SKM-1 (cell line): ENCODE data around the gene ST8SIA2.

Experiments
- DNase-seq: peaks from one replicate; lab custom pipeline; 2025; ENCODE audit not compliant: unreplicated experiment; lab: John Stamatoyannopoulos, UW

ST8SIA2 gene

GRCh38 chr15:92393071-92393979 lies at the start of gene ST8SIA2:
TSS of gene ST8SIA2 (plus strand) at chr15:92393881. CDS start at chr15:92394065, 184 bp downstream.
- no peak for DNase-seq

- no peak for DNase-seq
These were observed 49.6 kb upstream of the ST8SIA2 start for GRCh38 chr15:92343924-92344643.

- no peak for DNase-seq
These were observed 47.6 kb upstream of the ST8SIA2 start for GRCh38 chr15:92346063-92346462.

GRCh38 chr15:92355307-92355706 lies 38.4 kb upstream of the ST8SIA2 start:
- no peak for DNase-seq

- no peak for DNase-seq
These were observed 32.2 kb upstream of the ST8SIA2 start for GRCh38 chr15:92361321-92362000.

GRCh38 chr15:92362001-92362350 lies 31.7 kb upstream of the ST8SIA2 start:
- DNase-seq: no peak

GRCh38 chr15:92365084-92365483 lies 28.6 kb upstream of the ST8SIA2 start:
- DNase-seq: no peak

GRCh38 chr15:92365906-92366305 lies 27.8 kb upstream of the ST8SIA2 start:
- no peak for DNase-seq

GRCh38 chr15:92366381-92366780 lies 27.3 kb upstream of the ST8SIA2 start:
- no peak for DNase-seq

GRCh38 chr15:92375057-92375456 lies 18.6 kb upstream of the ST8SIA2 start:
- DNase-seq: no peak

GRCh38 chr15:92376109-92376508 lies 17.6 kb upstream of the ST8SIA2 start:
- no peak for DNase-seq

GRCh38 chr15:92377083-92377789 lies 16.4 kb upstream of the ST8SIA2 start:
- DNase-seq: no peak

GRCh38 chr15:92383519-92384324 lies 10.0 kb upstream of the ST8SIA2 start:
- DNase-seq: no peak

- DNase-seq: no peak
These were observed 9.3 kb upstream of the ST8SIA2 start for GRCh38 chr15:92384381-92384780.

- DNase-seq: no peak
These were observed 8.6 kb upstream of the ST8SIA2 start for GRCh38 chr15:92385096-92385495.

GRCh38 chr15:92391640-92392039 lies 2.0 kb upstream of the ST8SIA2 start:
- no peak for DNase-seq

GRCh38 chr15:92392462-92392861 lies 1.2 kb upstream of the ST8SIA2 start:
- DNase-seq: no peak

GRCh38 chr15:92393980-92394308 lies 263 bp downstream of the ST8SIA2 start:
- DNase-seq: no peak

GRCh38 chr15:92394309-92395097 lies 822 bp downstream of the ST8SIA2 start:
- no peak for DNase-seq
